ENCODE results near the gene GLRA3.
A peak's percentile ranks its signal among the peaks of the same experiment; 100 is the strongest.
"Not testable (repeated sequence)": the region's sequence is repeated elsewhere in the genome, so short reads cannot be mapped to it uniquely, and the experiment has no call there.

The GLRA3 gene

DNA sequence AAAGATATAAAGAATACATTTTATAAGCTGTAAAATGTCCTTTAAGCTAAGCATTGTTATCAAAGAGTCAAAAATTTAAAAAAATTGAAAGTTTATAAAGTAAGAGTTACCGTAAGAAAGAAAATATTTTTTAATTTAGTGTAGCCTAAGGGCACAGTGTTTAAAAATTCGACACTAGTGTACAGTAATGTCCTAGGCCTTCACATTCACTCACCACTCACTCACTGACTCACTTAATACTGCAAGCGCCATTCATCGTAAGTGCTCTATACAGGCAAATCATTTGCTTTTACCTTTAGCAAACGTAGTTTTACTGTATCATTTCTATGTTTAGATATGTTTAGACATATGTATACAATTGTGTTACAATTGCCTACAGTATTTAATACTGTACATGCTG is 20.2 kb downstream of the GLRA3 start:
- no peak for DNase-seq

DNA sequence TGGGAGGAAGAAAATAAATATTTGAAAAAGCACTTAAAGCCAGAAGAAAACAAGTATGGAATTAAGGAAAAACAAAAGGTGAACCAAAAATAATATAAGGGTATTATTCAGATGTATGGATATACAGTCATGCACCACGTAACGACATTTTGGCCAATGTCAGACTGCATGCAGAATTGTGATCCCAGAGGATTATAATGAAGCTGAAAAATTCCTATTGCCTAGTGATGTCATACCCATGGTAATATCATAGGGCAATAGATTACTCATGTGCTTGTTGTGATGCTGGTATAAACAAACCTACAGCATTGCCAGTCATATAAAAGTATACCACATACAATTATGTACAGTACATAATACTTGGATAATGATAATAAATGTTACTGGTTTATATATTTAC is 20.9 kb downstream of the GLRA3 start:
- no peak for DNase-seq

DNA sequence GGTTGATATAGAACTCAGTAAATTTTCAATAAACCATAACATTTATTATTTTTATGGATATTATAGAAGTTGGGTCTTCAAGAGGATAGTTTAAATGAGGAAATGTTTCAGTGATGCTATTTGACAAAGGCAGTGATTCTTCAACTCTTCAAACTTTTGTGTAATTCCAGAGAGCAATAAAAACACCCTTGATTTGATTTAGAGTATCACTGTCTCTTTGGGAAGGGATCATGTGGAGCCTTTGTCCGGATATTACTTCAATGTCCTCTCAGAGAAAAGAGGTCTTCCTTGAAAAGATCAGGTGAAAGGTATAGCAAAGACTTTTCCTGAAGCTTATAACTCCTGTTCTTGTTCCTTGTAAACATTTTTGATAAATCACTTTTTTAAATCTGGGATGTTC is 23.3 kb downstream of the GLRA3 start:
- DNase-seq: no peak

DNA sequence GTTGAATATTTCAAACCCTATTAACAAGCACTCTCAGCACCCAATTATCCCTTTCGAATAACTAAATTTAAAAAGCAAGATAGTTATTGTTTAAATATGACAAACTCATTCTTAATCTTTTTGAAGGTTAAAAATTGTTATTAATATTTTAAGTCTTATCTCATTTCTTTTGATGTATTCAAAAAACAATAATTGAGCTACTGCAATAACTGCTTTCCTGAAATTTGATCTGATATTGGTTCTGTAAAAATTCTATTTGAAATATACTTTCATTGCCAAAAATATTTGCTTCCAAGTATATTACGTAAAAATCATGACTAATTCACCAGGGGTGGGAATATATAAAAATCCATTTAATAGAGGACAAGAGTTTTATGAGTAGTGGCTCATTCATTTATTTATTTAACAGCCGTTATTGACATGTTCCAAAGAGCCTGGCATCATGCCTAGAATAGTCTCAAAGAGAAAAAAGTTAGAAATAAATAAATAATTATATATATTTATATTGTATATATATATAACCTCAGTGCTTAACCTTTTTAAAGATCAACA is 34.4 kb downstream of the GLRA3 start:
- DNase-seq: no peak

DNA sequence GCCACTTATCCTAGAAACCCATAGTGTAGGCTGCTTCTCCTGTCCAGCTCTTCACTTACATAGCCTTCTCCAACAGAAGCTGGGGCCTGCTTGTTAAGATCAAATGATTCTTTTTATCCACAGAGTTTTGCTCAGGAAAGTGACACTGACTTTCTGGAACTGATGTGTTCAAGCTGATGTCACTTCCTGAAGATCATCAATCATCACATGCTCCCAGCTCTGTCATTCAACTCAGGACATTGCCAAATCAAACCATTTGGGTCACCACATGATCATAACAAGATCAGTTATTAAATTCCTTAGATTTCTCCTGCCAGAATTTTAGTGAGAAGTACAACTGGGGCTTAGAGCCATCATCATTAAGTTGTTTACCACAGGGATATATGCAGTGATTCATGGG is 39.4 kb downstream of the GLRA3 start:
- peak; percentile 0 to 20 (median 0) for DNase-seq

DNA sequence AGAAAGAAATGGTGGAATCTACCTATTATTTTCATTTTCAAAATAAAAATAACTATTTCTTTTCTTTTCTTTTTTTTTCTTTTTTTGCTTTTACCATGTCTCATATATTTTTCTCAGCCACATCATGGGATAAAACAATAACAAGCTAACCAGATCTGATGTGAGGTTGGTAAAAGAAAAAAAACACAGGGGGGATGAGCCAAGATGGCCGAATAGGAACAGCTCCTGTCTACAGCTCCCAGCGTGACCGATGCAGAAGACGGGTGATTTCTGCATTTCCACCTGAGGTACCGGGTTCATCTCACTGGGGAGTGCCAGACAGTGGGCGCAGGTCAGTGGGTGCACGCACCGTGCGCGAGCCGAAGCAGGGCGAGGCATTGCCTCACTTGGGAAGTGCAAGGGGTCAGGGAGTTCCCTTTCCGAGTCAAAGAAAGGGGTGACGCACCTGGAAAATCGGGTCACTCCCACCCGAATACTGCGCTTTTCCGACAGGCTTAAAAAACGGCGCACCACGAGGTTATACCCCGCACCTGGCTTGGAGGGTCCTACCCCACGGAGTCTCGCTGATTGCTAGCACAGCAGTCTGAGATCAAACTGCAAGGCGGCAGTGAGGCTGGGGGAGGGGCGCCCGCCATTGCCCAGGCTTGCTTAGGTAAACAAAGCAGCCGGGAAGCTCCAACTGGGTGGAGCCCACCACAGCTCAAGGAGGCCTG is 50.6 kb downstream of the GLRA3 start:
- DNase-seq: not testable (repeated sequence)

DNA sequence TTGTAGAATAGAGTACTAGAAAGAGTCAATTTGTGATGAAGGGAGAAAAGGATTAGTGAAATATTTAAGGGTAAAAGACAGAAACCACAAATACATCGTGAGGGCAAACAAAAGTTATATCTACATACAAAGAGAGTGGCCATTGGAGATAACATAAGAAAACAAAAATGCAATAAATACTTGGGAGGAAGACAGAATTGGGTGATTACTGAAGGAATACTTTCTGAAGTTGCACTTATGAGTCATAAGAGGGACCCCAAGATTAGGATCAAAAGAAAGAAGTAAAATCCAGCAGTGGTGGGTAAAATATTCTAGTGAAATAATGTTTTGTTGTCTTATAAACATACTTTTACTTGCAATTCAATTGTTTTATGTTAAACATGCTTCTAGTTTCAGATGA is 53.7 kb downstream of the GLRA3 start:
- DNase-seq: no peak

DNA sequence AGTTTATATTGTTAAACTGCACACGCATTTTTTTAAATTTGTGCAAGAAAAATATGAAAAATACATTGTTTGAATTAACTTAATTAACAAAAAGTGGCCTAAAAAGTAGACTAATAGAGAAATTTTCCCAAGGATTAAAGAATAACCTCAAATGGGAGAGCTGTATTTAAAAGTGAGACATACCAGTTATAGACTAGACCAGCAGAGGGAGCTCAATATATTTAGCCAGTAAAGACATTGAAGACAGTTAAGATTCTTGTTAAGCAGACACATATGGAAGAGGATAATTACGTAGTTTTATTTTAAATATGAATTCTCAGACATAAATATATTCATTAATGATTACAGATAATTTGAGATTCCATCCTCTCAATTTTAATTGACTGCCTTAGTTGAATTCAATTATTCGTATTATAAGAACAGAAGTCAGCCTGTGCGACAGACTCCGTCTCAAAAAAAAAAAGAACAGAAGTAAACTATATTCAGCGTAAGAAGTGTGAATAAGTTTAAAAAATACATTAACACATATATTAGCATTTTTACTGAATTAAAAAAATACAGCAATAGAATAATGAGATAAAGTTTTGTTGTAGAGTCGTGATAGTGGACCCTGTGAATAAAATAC is 64.8 kb downstream of the GLRA3 start:
- DNase-seq: peak; percentile 37 to 49 (median 37)

DNA sequence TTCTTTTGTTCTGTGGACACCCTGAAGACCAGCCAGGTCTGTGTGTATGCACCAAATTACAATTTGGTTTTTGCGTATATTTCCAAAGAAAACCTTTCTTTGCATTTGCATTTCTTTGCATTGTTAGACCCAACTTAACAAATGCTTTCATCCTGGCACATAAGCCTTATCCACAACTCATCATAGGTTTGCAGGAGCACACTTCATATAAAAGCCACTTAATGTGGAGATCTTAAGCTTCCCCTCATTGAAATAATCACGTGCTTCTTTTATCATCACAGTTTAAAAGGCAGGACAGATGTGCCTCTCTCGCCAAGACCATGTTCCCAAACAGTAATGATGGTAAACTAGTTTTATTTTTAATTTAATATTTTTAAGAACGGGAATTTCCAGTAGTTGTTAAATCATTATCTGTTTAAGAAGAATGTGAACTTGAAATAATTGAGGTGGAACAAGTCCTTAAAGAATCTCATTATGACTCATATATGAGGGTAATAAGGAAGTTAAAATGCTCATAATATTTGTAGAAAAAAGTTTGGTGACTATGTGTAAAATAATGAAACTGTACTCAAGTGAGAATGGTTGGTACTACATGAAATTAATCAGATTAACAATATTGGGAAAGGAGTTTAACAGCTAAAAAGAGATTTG is 65.5 kb downstream of the GLRA3 start:
- peak in 1 of 3 donors; percentile 1 for DNase-seq

DNA sequence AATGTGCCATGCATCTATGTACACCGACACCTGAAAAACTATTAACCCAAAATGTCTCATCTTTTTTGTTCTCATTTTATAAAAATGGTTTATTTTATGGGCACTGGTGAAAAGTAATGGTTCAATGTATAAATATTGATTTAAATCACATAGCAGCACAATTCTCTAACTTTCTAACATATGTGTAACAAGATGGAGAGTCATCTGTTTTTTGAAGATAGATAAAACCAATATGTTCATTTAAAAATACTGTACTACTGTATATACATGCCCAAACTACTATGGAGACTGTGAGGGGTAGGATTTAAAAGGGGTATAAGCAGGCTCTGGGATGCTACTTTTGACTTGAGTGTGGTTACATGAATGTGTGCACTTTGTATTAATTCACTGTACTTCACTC is 67.6 kb downstream of the GLRA3 start:
- DNase-seq: no peak

DNA sequence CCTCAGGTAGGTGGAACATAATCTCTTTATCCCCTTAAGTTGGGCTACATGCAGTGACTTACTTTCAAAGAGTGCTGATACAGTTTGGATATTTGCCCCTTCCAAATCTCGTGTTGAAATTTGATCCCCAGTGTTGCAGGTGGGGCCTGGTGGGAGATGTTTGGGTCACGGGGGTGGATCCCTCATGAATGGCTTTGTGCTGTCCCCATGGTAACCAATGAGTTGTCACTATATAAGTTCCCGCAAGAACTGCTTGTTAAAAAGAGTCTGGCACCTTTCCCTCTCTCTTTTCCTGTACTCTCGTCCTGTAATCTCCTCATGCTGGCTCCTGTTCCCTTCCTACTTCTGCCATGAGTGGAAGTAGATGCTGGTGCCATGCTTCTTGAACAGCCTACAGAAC is 71.3 kb downstream of the GLRA3 start:
- DNase-seq: no peak

DNA sequence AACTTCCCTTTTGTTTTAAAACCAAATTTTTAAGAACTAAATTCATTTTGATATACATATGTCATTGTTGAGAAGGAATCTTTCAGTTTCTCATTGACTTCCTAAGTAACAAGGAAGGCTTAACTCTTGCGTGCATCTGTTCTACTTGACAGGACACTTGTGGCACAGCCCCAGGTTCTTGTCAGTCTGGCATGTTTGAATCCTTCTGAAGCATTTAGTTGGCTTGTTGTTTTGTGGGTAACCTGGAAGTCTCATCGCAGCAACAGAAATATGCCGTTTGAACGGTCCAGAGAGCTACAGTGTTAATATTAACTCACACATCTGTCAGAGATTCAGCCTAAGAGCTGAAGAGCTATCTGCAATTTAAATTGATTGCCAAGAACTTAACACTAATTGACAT is 76.0 kb downstream of the GLRA3 start:
- DNase-seq: no peak

DNA sequence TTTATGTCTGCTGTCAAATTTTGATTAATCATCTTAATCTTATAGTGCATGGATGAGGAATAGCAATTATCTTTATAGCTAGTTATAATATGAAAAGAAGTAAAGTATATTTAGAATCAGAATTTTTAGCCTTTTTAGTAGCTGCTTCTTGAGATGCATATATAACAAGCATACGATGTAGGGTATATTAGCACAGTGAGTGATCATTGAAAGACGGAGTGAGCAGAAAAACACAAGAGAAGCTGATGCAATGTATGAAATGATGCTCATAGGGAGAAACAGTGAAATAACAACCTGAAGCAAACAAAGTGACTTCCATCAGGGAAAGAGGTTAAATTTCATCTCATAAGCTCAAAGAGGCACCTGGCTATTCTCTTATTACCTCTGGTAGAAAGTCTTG is 77.0 kb downstream of the GLRA3 start:
- no peak for DNase-seq

DNA sequence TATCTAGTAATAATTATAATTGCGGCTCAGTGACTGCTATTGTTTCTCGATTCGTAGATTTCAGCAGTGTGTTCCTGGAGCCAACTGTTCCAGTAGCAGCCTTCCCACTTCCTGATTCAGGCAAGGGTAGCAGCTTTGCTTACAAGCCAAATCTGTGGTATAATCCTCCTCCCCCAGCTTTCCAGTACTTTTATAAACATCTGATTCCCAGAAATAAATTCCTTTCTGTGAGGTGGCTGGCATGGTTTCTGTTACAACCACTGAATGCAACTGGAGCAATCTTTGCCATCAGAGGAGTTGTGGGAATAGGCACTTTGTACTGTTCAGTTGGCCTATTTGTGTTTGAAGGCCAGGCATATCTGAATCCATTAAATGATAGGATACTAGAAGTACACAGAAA is 80.0 kb downstream of the GLRA3 start:
- DNase-seq: no peak

DNA sequence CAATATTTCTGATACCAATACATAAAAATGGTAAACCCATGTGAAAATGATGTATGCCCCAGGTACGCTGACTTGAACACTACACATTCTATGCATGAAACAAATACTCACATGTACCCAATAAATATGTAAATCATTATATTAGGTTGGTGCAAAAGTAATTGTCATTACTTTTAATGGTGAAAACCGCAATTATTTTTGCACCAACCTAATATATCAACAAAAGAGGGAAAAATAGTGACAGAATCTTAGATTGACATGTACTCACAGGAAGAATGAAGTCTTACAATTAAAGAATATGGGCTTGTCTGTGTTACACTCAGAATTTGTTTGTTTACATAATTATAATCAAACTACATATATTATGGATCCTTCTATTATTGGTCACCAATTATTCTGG is 82.3 kb downstream of the GLRA3 start:
- DNase-seq: no peak

DNA sequence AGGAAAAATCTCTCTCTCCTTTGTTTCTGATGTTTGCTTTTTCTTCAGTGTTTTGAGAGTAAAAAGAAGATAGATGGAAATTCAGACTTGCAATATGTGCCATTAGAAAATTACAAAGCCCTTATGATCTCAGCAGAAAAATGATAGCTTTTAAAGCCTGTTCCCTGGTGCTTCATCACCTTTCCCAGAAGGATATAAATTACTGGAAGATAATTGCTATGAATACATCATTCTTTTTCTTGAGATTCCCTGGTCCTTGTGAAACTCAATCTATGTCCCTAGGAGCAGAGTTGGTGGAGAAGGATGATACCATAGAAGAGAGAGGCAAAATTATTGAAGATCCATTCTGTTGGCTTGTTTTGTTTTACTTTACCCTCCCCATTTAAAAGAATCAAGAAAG is 86.5 kb downstream of the GLRA3 start:
- DNase-seq: no peak

DNA sequence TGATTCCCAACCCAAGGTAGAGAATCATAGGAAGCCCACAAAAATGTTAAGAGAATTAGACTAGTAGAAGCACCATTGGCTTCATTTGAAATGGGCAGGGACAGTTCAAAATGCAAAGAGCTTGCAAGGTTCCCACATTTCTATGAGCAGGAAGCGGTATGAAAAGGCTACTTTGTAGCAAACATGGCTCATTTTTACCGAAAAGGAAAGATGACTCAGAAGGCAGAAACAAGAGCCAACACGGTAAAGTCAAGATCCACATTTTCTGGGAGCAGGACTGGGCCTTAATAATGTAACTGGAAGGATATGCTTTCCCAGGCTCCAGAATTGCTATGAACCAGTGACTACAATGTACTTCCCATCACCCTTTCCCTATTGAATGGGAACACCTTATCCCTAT is 89.5 kb downstream of the GLRA3 start:
- no peak for DNase-seq

DNA sequence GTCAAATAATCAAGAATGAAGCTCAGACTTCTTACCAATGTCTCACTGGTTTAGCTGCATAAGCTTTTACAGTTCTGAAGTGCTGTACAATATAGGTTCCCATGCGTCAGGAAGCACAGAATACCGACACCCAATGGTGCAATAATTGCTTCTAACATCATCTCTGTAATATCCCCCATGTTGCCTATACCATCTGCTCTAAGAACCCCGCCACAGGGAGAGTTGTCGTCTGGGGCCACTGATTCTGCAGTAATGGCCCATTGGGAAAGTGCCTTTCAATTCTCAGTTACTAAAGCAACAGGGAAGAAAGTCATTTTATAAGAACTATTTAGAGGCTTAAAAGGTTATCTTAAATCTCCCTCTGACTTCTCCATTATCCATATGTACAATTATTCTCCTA is 94.9 kb downstream of the GLRA3 start:
- DNase-seq: no peak

DNA sequence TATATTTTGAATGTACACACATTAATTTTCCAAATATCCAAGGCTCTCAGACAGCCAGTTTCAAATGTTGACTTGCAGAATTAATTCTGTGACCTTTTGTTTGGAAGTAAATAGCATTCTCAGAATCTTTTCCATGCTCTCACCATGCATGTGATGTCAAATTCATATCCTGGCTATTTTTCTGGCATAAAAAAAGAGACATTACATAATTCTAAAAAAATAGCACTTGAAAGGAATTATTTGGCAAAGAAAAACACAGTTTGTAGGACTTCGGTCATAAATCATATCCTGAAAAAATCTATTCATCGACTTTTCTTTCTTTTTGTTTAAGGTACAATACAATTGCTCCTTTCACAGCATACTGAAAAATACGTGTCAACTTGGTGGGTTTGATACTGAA is 111.2 kb downstream of the GLRA3 start:
- no peak for DNase-seq

DNA sequence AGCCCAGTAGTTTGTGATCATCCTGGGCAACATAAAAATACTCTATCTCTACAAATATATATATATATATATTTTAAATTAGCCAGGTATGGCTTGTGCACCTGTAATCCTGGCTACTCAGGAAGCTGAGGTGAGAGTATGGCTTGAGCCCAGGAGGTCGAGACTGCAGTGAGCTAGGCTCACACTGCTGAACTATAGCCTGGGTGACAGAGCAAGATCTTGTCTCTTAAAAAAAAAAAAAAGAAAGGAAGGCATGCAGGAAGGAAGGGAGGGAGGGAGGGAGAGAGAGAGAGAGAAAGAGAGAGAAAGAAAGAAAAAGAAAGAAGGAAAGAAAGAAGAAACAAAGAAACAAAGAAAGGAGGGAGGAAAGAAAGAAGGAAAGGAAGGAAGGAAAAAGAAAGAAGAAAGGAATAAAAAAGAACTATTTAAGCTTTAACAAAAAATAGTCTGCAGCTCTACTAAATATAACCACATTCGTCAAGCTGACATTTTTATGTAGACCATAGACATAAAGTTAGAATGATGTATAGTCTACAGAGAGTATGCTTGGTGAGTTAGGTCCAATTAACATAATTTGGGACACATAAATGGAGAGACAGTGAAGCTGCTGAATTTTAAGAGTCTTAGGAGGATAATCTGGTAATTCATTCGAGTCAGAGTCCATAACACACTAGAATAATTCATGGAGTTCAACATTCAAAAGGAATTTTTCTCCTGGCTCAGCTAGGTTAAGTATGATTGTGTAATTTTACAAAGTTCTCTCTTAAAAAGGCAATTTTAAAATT is 111.9 kb downstream of the GLRA3 start:
- DNase-seq: no peak

DNA sequence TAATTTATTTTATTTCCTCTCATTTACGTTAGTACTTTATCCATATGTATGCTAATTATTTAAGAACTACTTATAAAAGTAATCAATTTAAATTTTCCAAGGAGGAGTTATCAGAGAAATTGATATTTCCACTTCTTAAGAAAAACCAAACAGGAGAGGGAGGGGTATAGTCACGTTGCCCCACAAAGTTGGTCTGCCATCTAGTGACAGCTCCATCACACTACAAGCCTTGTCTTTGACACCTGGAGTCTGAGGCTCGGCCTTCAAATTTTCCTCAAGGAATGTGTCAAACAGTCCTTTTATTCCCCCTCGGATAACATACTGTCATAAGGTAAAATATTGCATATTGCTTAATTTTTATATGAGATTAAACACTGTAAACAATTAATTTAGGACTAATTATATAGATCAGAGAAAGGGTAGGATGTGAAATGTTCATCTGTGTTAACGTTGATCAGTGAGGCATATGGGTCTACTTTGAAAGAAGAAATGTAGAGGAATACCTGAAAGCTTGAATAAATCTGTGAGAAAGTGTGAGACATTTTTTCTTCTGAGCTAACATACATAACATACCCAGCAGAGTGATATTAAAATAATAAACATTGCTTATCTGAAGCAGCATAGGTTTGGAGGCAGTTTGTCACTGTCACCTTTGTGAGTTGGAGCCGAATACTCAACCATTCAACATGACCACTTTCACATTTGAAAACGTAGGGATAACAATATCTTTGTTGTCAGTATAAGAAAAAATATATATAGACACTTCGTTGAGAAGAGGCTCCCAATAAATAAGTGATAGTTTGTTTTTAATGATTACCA is 114.4 kb downstream of the GLRA3 start:
- peak; percentile 53 to 58 (median 55) for DNase-seq

DNA sequence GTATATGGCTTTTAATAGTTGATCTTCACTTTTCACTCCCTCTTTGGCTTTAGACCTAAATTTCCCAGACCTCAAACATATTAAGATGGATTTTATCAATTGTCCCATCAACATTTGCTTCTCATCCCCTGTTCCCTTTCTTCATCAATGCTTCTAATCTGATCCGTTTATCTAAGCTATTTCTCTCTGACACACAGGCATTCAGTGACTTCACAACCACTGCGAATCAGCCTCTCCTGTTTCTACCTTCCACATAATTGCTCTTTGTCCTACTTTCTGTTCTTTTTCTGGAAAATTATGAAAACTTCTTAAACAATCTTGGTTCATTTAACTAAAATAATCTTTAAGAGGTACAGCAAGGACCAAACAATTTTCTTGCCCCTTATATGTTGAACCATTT is 115.2 kb downstream of the GLRA3 start:
- no peak for DNase-seq

Measured in suppressor macrophage treated with lipopolysaccharide for 1 hour (primary cell).